HepG2 (cell line): ENCODE data around the gene SPTBN4. TPM values are rescaled to one million over a fixed set of nuclear protein-coding genes. Genes with fewer than 3 reads are reported as not detected.

ENCODE experiments used
- ATAC-seq: fragments of 200-7000 bp; cut with Tn5 transposase; 3 replicates; pipeline ENCODE4 v1.9.1; 2020; ENCODE audit warnings: mild to moderate bottlenecking, moderate library complexity
- BruUV-seq: library from RNA; stranded (reverse); fragments of 400-500 nt; replicated peaks from 2 replicates; lab custom pipeline; 2021; lab: Mats Ljungman, UMichigan
- CTCF ChIA-PET: fragments of 300-600 bp; formaldehyde crosslinking; extraction: SDS; loops from one replicate; lab custom pipeline; 2021; ENCODE audit warnings: low total read pairs, inconsistent platforms, low intra/inter-chr PET ratio; lab: Yijun Ruan, JAX
- POLR2A ChIA-PET: fragments of 350-600 bp; sonication (Branson Sonifier 250); formaldehyde crosslinking; loops from one replicate; lab custom pipeline; 2020; ENCODE audit warnings: antibody characterized with exemption, inconsistent platforms; lab: Yijun Ruan, JAX
- DNase-seq: peaks from one replicate; pipeline ENCODE4 v3.0.0-alpha.2; 2015; ENCODE audit warnings: low spot score
- FAIRE-seq: peaks from 3 replicates; lab custom pipeline; 2011; peaks lifted over from hg19 to GRCh38; lab: Jason Lieb, UNC
- H2AFZ ChIP-seq: one replicate; pipeline ENCODE4 v1.6.1; 2011; ENCODE audit warnings: low read length, inconsistent platforms
- H3K27ac ChIP-seq: fragments of 300-600 bp; 3 replicates; pipeline ENCODE4 v1.8.0; 2011; ENCODE audit warnings: mixed run types, mild to moderate bottlenecking, mixed read lengths, low read length, inconsistent platforms; ENCODE audit not compliant: insufficient read depth; ENCODE audit errors: extremely low read length
- H3K27me3 ChIP-seq, 2 experiments: fragments of 200-600 bp in 1 of 2; 2 replicates in 1 of 2; 3 replicates in 1 of 2; pipeline versions ENCODE4 v1.6.0 to v1.8.0; 2011; ENCODE audit warnings: low read length in 2 of 2, mild to moderate bottlenecking in 2 of 2, moderate library complexity in 2 of 2, inconsistent platforms in 1 of 2; ENCODE audit not compliant: insufficient read depth in 2 of 2, control insufficient read depth in 1 of 2
- H3K36me3 ChIP-seq, 2 experiments: fragments of 200-600 bp in 1 of 2; replicated peaks in 1 of 2; 2 replicates in 1 of 2; 3 replicates in 1 of 2; pipeline versions ENCODE4 v1.5.1 to v1.8.0; 2011; ENCODE audit warnings: low read length in 2 of 2, inconsistent platforms in 1 of 2; ENCODE audit not compliant: insufficient read depth in 2 of 2, control insufficient read depth in 1 of 2
- H3K4me1 ChIP-seq: 2 replicates; pipeline ENCODE4 v1.5.1; 2012; ENCODE audit warnings: low read length, inconsistent platforms; ENCODE audit not compliant: insufficient read depth
- H3K4me2 ChIP-seq: 2 replicates; pipeline ENCODE4 v1.6.0; 2011; ENCODE audit warnings: low read depth, low read length, inconsistent platforms
- H3K4me3 ChIP-seq, 3 experiments: fragments of 200-600 bp in 1 of 3; sonication (generic), shearing (Covaris generic) in 1 of 3; replicated peaks in 1 of 3; 2 replicates each; pipeline ENCODE4 v1.5.1; 2011 to 2016; ENCODE audit warnings: low read length in 3 of 3, inconsistent platforms in 2 of 3, low read depth in 2 of 3, mild to moderate bottlenecking in 2 of 3, control low read depth in 1 of 3, mixed read lengths in 1 of 3; ENCODE audit not compliant: insufficient read depth in 1 of 3
- H3K79me2 ChIP-seq: one replicate; pipeline ENCODE4 v1.6.1; 2011; ENCODE audit warnings: low read length, inconsistent platforms; ENCODE audit not compliant: insufficient read depth
- H3K9ac ChIP-seq: 2 replicates; pipeline ENCODE4 v1.6.0; 2011; ENCODE audit warnings: mild to moderate bottlenecking, low read depth, low read length, inconsistent platforms; ENCODE audit not compliant: insufficient read depth
- H3K9me3 ChIP-seq: 2 replicates; pipeline ENCODE4 v1.5.1; 2012; ENCODE audit warnings: mild to moderate bottlenecking, low read length
- H4K20me1 ChIP-seq: 2 replicates; pipeline ENCODE4 v1.6.0; 2011; ENCODE audit warnings: inconsistent platforms, mild to moderate bottlenecking, low read length, moderate library complexity; ENCODE audit not compliant: insufficient read depth
- CAMTA2 ChIP-seq: sonication (generic); formaldehyde crosslinking; IDR thresholded peaks from 2 replicates; pipeline ENCODE4 v1.4.0; 2020; ENCODE audit warnings: mild to moderate bottlenecking, missing genetic modification reagents, borderline replicate concordance
- NFYC ChIP-seq: IDR thresholded peaks from 2 replicates; pipeline ENCODE4 v1.6.1; 2016; ENCODE audit warnings: missing genetic modification reagents, missing compliant biosample characterization
- PITX1 ChIP-seq: sonication (generic); formaldehyde crosslinking; IDR thresholded peaks from 2 replicates; pipeline ENCODE4 v1.5.1; 2020; ENCODE audit warnings: mild to moderate bottlenecking, missing genetic modification reagents
- RFX5 ChIP-seq: IDR thresholded peaks from 2 replicates; pipeline ENCODE4 v1.6.1; 2011; ENCODE audit warnings: low read depth, low read length, improper control_type of control experiment
- SOX6 ChIP-seq, 2 experiments: fragments of 450-650 bp in 1 of 2; sonication (generic) in 1 of 2; formaldehyde crosslinking in 1 of 2; IDR thresholded peaks; 2 replicates each; pipeline versions ENCODE4 v1.4.0 to v1.6.1; 2017 to 2020; ENCODE audit warnings: antibody characterized with exemption in 1 of 2, mild to moderate bottlenecking in 1 of 2, missing genetic modification reagents in 1 of 2
- ZFP36L1 ChIP-seq: sonication (generic); formaldehyde crosslinking; IDR thresholded peaks from 2 replicates; pipeline ENCODE4 v1.8.0; 2022; ENCODE audit warnings: mild to moderate bottlenecking, missing genetic modification reagents, moderate library complexity
- ZNF18 ChIP-seq: sonication (generic); formaldehyde crosslinking; IDR thresholded peaks from 2 replicates; pipeline ENCODE4 v1.8.0; 2022; ENCODE audit warnings: mild to moderate bottlenecking, missing genetic modification reagents; ENCODE audit not compliant: insufficient replicate concordance
- ZNF274 ChIP-seq: sonication (generic); formaldehyde crosslinking; IDR thresholded peaks from 2 replicates; pipeline ENCODE4 v1.5.1; 2020; ENCODE audit warnings: mild to moderate bottlenecking, missing genetic modification reagents
- ZNF367 ChIP-seq: sonication (generic); formaldehyde crosslinking; IDR thresholded peaks from 2 replicates; pipeline ENCODE4 v1.4.0; 2020; ENCODE audit warnings: missing genetic modification reagents, borderline replicate concordance
- ZNF577 ChIP-seq: sonication (generic); formaldehyde crosslinking; IDR thresholded peaks from 2 replicates; pipeline ENCODE4 v1.4.0; 2020; ENCODE audit warnings: mild to moderate bottlenecking, low read depth, missing genetic modification reagents, borderline replicate concordance
- ZNF772 ChIP-seq: sonication (generic); formaldehyde crosslinking; IDR thresholded peaks from 2 replicates; pipeline ENCODE4 v1.5.0; 2020; ENCODE audit warnings: mild to moderate bottlenecking, missing genetic modification reagents
- WGBS: methylation state at CpG from one replicate; pipeline ENCODE4 v1.1.6; 2017; ENCODE audit warnings: low lambda C conversion rate; 5-methylcytosine and 5-hydroxymethylcytosine counted together
- in situ Hi-C: cut with HindIII; loops from 2 replicates; pipeline ENCODE4 v1.10.0; 2017; ENCODE audit warnings: low pct_unique_long_range_greater_than_20kb; ENCODE audit not compliant: extremely low pct_ligation_motif_present
- intact Hi-C: fragments of 100-400 bp; cut with micrococcal nuclease; formaldehyde crosslinking; loops from one replicate; pipeline ENCODE4 v1.10.0; 2022; ENCODE audit not compliant: unreplicated experiment
- polyA plus RNA-seq, 8 experiments: library from polyadenylated mRNA; depleted of rRNA in 3 of 8; stranded (reverse) in 7 of 8; unstranded in 1 of 8; fragments of >200 nt; fragmentation: Illumina TruSeq in 4 of 8; extraction: Trizol in 4 of 8; gene quantifications; 2 replicates each; pipeline versions ENCODE4 v1.2.1 to v1.2.3, GENCODE V29; 2011 to 2016; ENCODE audit warnings: low read depth in 4 of 8, missing spikeins in 1 of 8, mixed read lengths in 1 of 8; ENCODE audit not compliant: insufficient read depth in 1 of 8
- total RNA-seq, 5 experiments: library from RNA; depleted of rRNA; stranded (reverse); fragments of >200 nt; fragmentation: Illumina TruSeq; extraction: Trizol; gene quantifications; 2 replicates each; pipeline ENCODE4 v1.2.3, GENCODE V29; 2016; ENCODE audit warnings: low read depth in 1 of 5
- TF ChIP-seq, protein P1 (sequence below): sonication (generic); formaldehyde crosslinking; IDR thresholded peaks from 2 replicates; pipeline ENCODE4 v1.5.1; 2020; ENCODE audit warnings: missing genetic modification reagents, mild to moderate bottlenecking, borderline replicate concordance
- TF ChIP-seq, protein P2 (sequence below): sonication (generic); formaldehyde crosslinking; IDR thresholded peaks from 2 replicates; pipeline ENCODE4 v1.5.1; 2020; ENCODE audit warnings: mild to moderate bottlenecking, missing genetic modification reagents, moderate library complexity

Gene SPTBN4
- total and polyA plus RNA-seq, 2 of the 13 experiments (the other 11 are each of a cell fraction or from before 2014, with no cell fraction given): 0.11 TPM

DNA sequence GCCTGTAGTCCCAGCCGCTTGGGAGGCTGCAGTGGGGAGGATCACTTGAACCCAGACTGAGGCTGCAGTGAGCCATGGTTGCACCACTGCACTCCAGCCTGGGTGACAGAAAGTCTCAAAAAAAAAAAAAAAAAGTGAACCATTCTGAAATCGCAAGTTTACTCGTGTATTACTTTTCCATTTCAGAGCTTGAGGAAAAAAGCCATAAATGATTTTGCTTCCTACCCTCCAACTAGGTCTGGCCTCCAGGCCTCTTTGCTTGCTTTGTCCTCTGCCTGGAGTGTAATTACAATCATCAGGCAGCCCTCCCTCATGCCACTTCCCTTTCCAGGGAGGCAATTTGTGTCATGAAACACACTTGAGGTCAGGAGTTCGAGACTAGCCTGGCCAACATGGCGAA, 9.8 kb upstream of the SPTBN4 start (continued):
- no peak for TF ChIP-seq ZNF367

DNA sequence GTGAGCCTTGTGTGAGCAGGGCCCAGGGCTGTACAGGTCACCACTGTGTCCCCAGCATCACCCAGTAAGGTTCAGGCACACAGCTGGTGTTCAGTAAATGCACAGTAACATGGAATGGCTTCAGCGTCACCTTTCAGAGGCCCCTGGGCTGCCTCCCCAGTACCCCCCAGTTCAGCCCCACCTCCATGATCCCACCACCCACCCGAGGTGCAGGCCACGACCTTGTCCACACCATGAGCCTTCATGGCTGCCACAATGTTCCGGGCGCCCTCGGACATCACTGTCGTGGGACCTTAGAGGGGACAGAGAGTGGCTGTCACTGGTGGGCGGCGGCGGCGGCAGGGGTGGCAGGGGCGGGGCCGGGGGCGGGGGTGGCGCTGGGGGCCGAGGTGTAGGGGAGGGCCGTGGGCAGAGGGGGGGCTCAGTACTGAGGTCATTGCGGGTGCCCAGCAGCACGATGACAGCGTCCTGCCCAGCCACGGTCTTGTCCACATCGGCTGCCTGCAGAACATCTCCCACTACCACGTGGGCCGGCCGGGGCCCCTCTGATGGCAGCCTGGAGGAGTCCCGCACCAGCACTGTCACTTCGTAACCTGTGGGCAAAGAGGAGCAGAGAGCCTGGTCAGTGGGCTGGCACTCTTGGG, 8.7 kb upstream of the SPTBN4 start:
- TF ChIP-seq ZFP36L1 (CRISPR knock-in tag) (no peak), RFX5 (no peak), ZNF577 (no peak), NFYC (CRISPR knock-in tag) (no peak), CAMTA2 (CRISPR knock-in tag) (no peak), SOX6 (IDR thresholded peaks at IDR 0.05) (no peak), SOX6 (CRISPR knock-in tag; IDR thresholded peaks at IDR 0.05) (no peak), ZNF18 (no peak), ZNF274 (CRISPR knock-in tag) (no peak), ZNF772 (CRISPR knock-in tag) (no peak), PITX1 (no peak)
- TF ChIP-seq, protein P1, sequence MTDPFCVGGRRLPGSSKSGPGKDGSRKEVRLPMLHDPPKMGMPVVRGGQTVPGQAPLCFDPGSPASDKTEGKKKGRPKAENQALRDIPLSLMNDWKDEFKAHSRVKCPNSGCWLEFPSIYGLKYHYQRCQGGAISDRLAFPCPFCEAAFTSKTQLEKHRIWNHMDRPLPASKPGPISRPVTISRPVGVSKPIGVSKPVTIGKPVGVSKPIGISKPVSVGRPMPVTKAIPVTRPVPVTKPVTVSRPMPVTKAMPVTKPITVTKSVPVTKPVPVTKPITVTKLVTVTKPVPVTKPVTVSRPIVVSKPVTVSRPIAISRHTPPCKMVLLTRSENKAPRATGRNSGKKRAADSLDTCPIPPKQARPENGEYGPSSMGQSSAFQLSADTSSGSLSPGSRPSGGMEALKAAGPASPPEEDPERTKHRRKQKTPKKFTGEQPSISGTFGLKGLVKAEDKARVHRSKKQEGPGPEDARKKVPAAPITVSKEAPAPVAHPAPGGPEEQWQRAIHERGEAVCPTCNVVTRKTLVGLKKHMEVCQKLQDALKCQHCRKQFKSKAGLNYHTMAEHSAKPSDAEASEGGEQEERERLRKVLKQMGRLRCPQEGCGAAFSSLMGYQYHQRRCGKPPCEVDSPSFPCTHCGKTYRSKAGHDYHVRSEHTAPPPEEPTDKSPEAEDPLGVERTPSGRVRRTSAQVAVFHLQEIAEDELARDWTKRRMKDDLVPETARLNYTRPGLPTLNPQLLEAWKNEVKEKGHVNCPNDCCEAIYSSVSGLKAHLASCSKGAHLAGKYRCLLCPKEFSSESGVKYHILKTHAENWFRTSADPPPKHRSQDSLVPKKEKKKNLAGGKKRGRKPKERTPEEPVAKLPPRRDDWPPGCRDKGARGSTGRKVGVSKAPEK: no peak
- TF ChIP-seq, protein P2, sequence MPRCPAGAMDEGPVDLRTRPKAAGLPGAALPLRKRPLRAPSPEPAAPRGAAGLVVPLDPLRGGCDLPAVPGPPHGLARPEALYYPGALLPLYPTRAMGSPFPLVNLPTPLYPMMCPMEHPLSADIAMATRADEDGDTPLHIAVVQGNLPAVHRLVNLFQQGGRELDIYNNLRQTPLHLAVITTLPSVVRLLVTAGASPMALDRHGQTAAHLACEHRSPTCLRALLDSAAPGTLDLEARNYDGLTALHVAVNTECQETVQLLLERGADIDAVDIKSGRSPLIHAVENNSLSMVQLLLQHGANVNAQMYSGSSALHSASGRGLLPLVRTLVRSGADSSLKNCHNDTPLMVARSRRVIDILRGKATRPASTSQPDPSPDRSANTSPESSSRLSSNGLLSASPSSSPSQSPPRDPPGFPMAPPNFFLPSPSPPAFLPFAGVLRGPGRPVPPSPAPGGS (CRISPR knock-in tag): no peak
- FAIRE-seq: no peak
- intact Hi-C loops: no loop called here
- no peaks in the 10 kb centered on the region for H3K27me3 ChIP-seq
- no peak for DNase-seq
- POLR2A ChIA-PET: interaction anchor here (0.8 kb wide), 1 partner anchor 32 kb away, joined by 3 read pairs; the partner anchor contains the start of gene SERTAD1
- WGBS: 92% methylated on average over 25 of the region's 27 CpGs
- in situ Hi-C loops: no loop called here
- H2AFZ ChIP-seq: no peak overlapping the region
- H3K27ac ChIP-seq: no peak overlapping the region
- H3K36me3 ChIP-seq: 0 out of 5 replicates have a peak, but pooled peaks cover 0 to 2% of the 10 kb centered on the region in 2 experiments
- CTCF ChIA-PET: no interaction called here
- H4K20me1 ChIP-seq: no peaks in the 10 kb centered on the region
- H3K9me3 ChIP-seq: no peaks in the 10 kb centered on the region
- no peak overlapping the region for H3K4me2 ChIP-seq
- no peak for ATAC-seq
- H3K79me2 ChIP-seq: no peaks in the 10 kb centered on the region
- H3K9ac ChIP-seq: no peak overlapping the region
- peaks cover 27% of the 10 kb centered on the region for H3K4me1 ChIP-seq
- H3K4me3 ChIP-seq: no peak overlapping the region
- no TSS peak for BruUV-seq
